ENCODE results near the gene MDM2. TPM values are rescaled to one million over a fixed set of nuclear protein-coding genes. Genes with fewer than 3 reads are reported as not detected.

Gene MDM2
- polyA plus RNA-seq, 1 of the 3 experiments (the other 2 are of a cell fraction), result 21.5 TPM

DNA sequence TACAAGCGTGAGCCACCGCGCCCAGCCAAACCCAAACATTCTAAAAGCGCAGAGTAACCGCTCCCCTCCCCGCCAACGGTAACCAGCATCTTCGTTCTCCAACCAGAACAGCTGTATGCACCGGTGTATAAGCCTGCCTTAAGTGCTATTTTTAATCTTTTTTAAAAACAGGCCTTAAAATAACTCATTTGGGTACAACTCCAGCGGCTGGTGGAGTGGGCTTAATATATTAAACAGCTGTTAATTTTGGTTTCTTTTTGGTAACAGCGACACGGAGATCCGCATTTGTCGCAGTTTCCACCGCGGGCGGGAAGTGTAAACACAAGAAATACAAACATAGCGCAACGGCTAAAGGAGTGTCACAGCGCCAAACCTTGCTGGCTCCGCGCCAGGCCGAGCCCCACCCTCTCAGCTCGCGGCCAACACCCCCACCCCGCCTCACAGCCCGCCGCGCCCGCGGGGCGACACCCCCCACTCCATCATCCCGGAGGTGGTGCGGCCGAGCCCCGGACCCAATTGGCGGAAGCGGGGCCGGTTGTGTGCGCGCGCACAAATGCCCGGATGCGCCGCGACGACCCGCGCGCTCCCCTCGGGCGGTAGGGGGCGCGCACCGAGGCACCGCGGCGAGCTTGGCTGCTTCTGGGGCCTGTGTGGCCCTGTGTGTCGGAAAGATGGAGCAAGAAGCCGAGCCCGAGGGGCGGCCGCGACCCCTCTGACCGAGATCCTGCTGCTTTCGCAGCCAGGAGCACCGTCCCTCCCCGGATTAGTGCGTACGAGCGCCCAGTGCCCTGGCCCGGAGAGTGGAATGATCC lies at the start of gene MDM2 (continued):
- TF ChIP-seq EZH2phosphoT487 (IDR thresholded peaks at IDR 0.05; ENCODE audit: borderline replicate concordance, low read depth) (no peak), FOXJ3 (CRISPR knock-in tag; IDR thresholded peaks at IDR 0.05) (no peak), YY1 (IDR thresholded peaks at IDR 0.05; ENCODE audit: low read depth) (peak; percentile 48; the same call in 1 of the 2 replicates), RXRA (IDR thresholded peaks at IDR 0.05; ENCODE audit: borderline replicate concordance, low read depth) (no peak), RAD21 (IDR thresholded peaks at IDR 0.05; ENCODE audit: low read length) (no peak), GATA2 (CRISPR knock-in tag; IDR thresholded peaks at IDR 0.05) (0 out of 2 replicates have a peak, but pooled peaks have one; percentile 9)
- TF ChIP-seq, protein P1, sequence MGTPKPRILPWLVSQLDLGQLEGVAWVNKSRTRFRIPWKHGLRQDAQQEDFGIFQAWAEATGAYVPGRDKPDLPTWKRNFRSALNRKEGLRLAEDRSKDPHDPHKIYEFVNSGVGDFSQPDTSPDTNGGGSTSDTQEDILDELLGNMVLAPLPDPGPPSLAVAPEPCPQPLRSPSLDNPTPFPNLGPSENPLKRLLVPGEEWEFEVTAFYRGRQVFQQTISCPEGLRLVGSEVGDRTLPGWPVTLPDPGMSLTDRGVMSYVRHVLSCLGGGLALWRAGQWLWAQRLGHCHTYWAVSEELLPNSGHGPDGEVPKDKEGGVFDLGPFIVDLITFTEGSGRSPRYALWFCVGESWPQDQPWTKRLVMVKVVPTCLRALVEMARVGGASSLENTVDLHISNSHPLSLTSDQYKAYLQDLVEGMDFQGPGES (IDR thresholded peaks at IDR 0.05; ENCODE audit: low read depth, low read length), result no peak
- TF ChIP-seq, protein P2, sequence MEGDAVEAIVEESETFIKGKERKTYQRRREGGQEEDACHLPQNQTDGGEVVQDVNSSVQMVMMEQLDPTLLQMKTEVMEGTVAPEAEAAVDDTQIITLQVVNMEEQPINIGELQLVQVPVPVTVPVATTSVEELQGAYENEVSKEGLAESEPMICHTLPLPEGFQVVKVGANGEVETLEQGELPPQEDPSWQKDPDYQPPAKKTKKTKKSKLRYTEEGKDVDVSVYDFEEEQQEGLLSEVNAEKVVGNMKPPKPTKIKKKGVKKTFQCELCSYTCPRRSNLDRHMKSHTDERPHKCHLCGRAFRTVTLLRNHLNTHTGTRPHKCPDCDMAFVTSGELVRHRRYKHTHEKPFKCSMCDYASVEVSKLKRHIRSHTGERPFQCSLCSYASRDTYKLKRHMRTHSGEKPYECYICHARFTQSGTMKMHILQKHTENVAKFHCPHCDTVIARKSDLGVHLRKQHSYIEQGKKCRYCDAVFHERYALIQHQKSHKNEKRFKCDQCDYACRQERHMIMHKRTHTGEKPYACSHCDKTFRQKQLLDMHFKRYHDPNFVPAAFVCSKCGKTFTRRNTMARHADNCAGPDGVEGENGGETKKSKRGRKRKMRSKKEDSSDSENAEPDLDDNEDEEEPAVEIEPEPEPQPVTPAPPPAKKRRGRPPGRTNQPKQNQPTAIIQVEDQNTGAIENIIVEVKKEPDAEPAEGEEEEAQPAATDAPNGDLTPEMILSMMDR (IDR thresholded peaks at IDR 0.05), result peak; percentile 68
- TF ChIP-seq, protein P3, sequence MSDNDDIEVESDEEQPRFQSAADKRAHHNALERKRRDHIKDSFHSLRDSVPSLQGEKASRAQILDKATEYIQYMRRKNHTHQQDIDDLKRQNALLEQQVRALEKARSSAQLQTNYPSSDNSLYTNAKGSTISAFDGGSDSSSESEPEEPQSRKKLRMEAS (IDR thresholded peaks at IDR 0.05; ENCODE audit: low read depth), result peak; percentile 36

DNA sequence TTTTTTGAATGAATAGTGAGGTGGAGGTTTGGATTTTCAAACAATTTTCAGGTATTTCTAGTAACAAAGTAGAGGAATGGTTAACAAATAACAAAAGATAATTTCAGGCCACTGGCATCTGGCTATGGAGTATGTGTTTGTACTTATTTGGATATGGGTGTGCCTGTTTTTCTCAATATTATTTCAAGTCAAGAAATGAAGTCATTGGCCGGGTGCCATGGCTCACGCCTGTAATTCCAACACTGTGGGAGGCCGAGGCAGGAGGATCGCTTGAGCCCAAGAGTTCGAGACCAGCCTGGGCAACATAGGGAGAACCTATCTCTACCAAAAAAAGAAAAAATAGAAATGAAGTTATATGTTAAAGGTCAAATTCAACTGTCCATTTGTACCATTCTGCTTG lies 48.1 kb upstream of the MDM2 start:
- H3K9me2 ChIP-seq, result no peaks in the 10 kb centered on the region
- DNase-seq, result no peak
- H3K4me1 ChIP-seq (ENCODE audit: control insufficient read depth in 1 of 2, insufficient read depth in 2 of 2, low read depth in 1 of 2, low read length in 1 of 2), result no peaks in the 10 kb centered on the region
- H2AFZ ChIP-seq (ENCODE audit: low read depth), result no peak overlapping the region
- no peak overlapping the region for H3K27ac ChIP-seq (ENCODE audit: low read depth in 2 of 2, low read length in 1 of 2)
- ChIA-PET CTCF (no interaction called here), POLR2A (no interaction called here)
- H4K20me1 ChIP-seq (ENCODE audit: insufficient read depth), result no peaks in the 10 kb centered on the region
- no peak overlapping the region for H3K9ac ChIP-seq
- H3K4me3 ChIP-seq (ENCODE audit: low read depth in 2 of 2, low read length in 1 of 2), result no peak overlapping the region
- H3K79me2 ChIP-seq (ENCODE audit: insufficient read depth), result no peaks in the 10 kb centered on the region
- TF ChIP-seq, protein P3 (IDR thresholded peaks at IDR 0.05; ENCODE audit: low read depth), result no peak
- no peak for TF ChIP-seq SMC3 (IDR thresholded peaks at IDR 0.05; ENCODE audit: low read depth, low read length)
- no peak for TF ChIP-seq NRF1 (IDR thresholded peaks at IDR 0.05; ENCODE audit: low read depth, low read length)
- TF ChIP-seq MEF2A (IDR thresholded peaks at IDR 0.05; ENCODE audit: borderline replicate concordance, low read depth), result no peak
- no peak for TF ChIP-seq GATA2 (CRISPR knock-in tag; IDR thresholded peaks at IDR 0.05)
- no peak for TF ChIP-seq RCOR1 (IDR thresholded peaks at IDR 0.05; ENCODE audit: low read length)
- no peak for TF ChIP-seq NFIC (IDR thresholded peaks at IDR 0.05; ENCODE audit: borderline replicate concordance)
- TF ChIP-seq, protein P4, sequence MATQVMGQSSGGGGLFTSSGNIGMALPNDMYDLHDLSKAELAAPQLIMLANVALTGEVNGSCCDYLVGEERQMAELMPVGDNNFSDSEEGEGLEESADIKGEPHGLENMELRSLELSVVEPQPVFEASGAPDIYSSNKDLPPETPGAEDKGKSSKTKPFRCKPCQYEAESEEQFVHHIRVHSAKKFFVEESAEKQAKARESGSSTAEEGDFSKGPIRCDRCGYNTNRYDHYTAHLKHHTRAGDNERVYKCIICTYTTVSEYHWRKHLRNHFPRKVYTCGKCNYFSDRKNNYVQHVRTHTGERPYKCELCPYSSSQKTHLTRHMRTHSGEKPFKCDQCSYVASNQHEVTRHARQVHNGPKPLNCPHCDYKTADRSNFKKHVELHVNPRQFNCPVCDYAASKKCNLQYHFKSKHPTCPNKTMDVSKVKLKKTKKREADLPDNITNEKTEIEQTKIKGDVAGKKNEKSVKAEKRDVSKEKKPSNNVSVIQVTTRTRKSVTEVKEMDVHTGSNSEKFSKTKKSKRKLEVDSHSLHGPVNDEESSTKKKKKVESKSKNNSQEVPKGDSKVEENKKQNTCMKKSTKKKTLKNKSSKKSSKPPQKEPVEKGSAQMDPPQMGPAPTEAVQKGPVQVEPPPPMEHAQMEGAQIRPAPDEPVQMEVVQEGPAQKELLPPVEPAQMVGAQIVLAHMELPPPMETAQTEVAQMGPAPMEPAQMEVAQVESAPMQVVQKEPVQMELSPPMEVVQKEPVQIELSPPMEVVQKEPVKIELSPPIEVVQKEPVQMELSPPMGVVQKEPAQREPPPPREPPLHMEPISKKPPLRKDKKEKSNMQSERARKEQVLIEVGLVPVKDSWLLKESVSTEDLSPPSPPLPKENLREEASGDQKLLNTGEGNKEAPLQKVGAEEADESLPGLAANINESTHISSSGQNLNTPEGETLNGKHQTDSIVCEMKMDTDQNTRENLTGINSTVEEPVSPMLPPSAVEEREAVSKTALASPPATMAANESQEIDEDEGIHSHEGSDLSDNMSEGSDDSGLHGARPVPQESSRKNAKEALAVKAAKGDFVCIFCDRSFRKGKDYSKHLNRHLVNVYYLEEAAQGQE (IDR thresholded peaks at IDR 0.05; ENCODE audit: low read depth, low read length), result no peak
- TF ChIP-seq, protein P5, sequence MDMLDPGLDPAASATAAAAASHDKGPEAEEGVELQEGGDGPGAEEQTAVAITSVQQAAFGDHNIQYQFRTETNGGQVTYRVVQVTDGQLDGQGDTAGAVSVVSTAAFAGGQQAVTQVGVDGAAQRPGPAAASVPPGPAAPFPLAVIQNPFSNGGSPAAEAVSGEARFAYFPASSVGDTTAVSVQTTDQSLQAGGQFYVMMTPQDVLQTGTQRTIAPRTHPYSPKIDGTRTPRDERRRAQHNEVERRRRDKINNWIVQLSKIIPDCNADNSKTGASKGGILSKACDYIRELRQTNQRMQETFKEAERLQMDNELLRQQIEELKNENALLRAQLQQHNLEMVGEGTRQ (IDR thresholded peaks at IDR 0.05; ENCODE audit: borderline replicate concordance, low read depth, low read length), result no peak
- no peak for TF ChIP-seq JUND (IDR thresholded peaks at IDR 0.05)
- TF ChIP-seq, protein P1 (IDR thresholded peaks at IDR 0.05; ENCODE audit: low read depth, low read length), result no peak
- no peak for TF ChIP-seq EZH2phosphoT487 (IDR thresholded peaks at IDR 0.05; ENCODE audit: borderline replicate concordance, low read depth)
- TF ChIP-seq YY1 (IDR thresholded peaks at IDR 0.05; ENCODE audit: low read depth), result no peak
- H3F3A ChIP-seq (replicated peaks; ENCODE audit: insufficient read depth), result no peaks in the 10 kb centered on the region
- no peak overlapping the region for H3K4me2 ChIP-seq
- no peaks in the 10 kb centered on the region for H3K27me3 ChIP-seq (ENCODE audit: insufficient read depth)
- H3K36me3 ChIP-seq (replicated peaks in 1 of 2; ENCODE audit: control insufficient read depth in 1 of 2, insufficient read depth in 2 of 2, low read length in 1 of 2), result peaks cover 20 to 32% of the 10 kb centered on the region in 2 experiments
- WGBS (ENCODE audit: low lambda C conversion rate), result 97% methylated on average over 5 of the region's 5 CpGs
- no peaks in the 10 kb centered on the region for H3K9me3 ChIP-seq

Data from SK-N-SH (cell line).